HG03135 (cell line): ENCODE results near the gene UNC5A.

Source experiments
- ATAC-seq: cut with Tn5 transposase; IDR thresholded peaks from one replicate; pipeline ENCODE4 v1.9.1; 2021; ENCODE audit warnings: mild to moderate bottlenecking, moderate library complexity; ENCODE audit not compliant: unreplicated experiment

UNC5A gene

DNA sequence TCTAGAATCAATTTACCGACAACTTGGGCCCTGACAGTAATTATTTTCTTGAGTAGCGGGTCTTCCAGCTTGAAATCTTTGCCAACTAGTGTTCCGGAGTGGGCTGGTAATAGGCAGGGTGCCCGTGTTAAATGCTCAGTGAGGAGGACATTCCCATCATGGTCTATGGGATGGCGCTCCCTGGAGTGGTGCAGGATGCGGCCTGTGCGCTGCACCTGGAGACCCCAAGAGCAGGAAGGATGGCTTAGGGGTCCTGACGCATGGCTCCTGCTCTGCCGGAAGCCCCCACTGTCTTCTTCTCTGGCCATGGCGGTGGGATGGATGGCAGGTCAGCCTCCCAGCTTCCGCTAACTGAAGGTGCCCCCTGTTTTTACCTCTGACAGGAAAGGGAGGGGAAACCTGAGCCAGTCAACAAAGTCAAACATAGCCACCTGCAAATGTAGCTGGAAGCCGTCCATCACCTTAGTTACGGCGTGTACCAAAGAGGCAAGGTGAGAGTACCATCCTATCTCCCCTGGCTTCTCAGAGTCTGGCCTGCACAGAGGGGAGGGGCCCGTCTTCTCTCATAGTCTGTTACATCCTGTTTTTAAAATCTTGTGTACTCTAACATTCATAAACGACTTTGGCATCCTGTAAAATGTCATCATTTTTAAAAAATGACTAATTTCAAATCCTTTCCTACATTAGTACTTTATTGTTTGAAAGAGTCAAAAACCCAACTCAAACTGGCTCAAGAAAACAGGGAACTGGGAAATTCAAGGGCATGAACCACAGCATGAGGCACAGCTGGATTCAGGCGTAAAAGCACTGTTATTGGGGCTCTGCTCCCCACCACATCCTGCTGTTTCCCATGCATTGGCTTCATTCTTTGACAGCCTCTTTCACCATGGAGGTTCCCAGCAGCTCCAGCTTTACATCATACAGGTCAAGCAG, 28.5 kb upstream of the UNC5A start:
- ATAC-seq, result no peak

GRCh38 chr5:176784218-176785165, 25.9 kb upstream of the UNC5A start:
- ATAC-seq, result no peak

- ATAC-seq, result no peak
Measured at GRCh38 chr5:176785184-176786145, 24.9 kb upstream of the UNC5A start.

GRCh38 chr5:176787676-176788075, 22.7 kb upstream of the UNC5A start:
- ATAC-seq, result no peak

- no peak for ATAC-seq
Measured at GRCh38 chr5:176788091-176788490, 22.3 kb upstream of the UNC5A start.

DNA sequence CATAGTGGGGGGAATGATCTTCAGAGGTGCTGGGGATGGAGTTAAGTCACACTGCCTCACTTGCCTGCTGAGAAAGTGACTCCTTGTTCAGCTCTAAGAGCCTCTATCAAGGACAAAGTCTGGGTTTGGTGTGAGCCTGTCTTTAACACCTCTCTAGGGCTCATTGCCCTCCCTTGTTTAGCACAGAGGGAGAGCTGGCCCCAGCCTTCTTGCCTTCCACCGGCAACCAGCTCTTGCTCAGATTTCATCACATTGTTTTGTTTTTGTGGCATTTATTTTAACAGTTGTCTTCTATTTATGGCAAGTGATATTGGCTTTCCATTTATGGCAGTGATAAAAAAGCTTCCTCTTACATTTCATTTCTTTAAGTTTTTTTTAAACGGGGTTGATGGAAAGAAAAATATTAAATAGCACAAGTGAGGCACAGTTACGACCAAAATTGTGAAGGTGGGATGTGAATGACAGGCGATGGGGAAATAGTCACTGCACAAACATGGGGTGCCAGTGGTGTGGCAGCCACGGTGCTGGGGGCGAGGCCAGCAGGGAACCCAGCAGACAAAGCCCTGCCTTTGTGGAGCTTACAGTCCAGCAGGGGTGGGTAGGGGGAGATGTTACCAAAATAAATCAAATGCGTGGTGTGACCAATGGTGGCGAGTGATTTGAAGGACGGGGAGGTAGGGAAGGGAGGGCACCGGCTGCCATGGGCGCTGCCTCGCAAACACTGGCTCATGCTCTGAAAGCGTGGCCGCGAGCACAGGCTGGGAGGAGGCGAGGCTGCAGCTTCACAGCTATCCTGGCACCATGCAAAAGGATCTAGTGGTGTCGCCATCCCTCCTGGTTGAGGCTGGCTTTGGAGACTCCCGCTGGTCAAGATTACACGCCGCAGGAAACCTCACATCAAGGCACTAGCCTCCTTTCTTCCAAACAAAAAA, 21.2 kb upstream of the UNC5A start:
- ATAC-seq, result no peak

DNA sequence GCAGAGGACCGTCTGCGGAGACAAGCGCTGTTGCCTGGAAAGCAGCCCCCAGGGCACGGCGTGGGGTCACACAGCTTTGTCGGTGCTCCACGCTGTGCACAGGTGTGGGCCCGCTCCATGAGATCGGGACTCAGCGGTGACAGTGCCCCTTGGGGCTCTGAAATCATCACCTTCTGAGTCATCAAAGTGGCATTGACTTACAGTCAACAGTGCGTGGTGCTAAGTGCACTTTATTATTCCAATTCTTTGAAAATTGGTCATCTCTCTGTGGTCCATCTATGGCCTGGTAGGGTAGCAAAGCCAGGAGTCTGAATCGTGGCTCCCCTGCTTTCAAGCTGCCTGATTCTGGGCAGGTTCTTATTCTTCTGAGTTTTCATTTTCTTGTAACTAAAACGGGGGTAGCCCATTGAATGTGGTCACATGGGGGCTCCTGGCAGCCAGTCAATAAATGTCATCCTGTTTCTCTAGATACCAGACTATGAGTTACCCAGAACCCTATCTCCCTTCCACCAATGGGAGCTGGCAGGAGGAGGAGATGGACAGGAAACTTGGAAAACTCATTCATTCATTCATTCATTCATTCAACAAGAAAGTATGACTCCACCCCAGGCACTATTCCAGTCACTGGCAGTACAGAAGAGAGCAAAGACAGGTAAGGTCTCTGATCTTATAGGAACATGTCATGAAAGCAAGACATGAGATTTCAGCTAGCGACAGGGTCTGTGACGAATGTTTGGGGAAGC, 20.3 kb upstream of the UNC5A start:
- no peak for ATAC-seq

DNA sequence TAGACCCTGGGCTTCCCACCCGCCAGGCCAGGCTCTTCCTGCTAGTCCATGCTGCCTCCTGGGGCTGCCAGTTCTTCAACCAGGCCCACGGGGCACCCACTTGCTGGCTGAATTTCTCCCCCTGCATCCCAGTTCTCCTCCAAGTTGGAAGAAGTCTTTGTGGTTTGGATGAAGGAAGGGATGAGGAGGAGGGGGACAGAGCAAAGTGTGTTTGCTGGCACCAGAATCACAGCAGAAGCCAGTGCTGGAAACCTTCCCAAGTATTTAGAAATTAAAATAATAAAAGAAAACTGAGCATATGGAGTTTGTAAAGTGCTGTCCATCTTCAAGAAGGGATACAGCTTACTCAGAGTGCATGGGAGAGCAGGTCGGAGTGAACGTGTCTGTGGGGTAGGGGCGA, 19.4 kb upstream of the UNC5A start:
- no peak for ATAC-seq

GRCh38 chr5:176792655-176793342, 17.6 kb upstream of the UNC5A start:
- ATAC-seq, result no peak

GRCh38 chr5:176793343-176793699, 17.0 kb upstream of the UNC5A start:
- ATAC-seq, result no peak

- ATAC-seq, result no peak
Measured at GRCh38 chr5:176793736-176794135, 16.6 kb upstream of the UNC5A start.

GRCh38 chr5:176794509-176794908, 15.8 kb upstream of the UNC5A start:
- no peak for ATAC-seq

DNA sequence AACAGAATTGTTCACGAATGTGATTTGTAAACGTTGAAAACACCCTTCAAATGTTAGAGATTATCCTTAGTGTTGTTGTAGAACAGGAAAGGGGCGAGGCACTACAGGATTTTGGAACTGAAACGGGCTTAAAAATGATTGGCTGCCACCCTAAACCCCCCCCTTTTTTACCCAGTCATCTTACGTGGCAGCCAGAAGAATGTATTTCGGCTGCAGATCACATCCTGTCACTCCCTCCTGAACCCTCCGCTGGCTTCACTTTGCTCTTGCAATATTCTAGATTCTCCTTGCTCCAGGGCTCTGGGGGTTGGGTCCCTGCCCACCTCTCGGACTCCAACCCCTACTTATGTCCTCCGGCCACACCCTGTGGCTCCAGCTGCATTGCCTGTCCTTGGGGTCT, 13.9 kb upstream of the UNC5A start:
- ATAC-seq, result no peak

GRCh38 chr5:176796970-176797369, 13.4 kb upstream of the UNC5A start:
- no peak for ATAC-seq

GRCh38 chr5:176797456-176798050, 12.8 kb upstream of the UNC5A start:
- ATAC-seq, result no peak

GRCh38 chr5:176798086-176798876, 12.1 kb upstream of the UNC5A start:
- ATAC-seq, result no peak

DNA sequence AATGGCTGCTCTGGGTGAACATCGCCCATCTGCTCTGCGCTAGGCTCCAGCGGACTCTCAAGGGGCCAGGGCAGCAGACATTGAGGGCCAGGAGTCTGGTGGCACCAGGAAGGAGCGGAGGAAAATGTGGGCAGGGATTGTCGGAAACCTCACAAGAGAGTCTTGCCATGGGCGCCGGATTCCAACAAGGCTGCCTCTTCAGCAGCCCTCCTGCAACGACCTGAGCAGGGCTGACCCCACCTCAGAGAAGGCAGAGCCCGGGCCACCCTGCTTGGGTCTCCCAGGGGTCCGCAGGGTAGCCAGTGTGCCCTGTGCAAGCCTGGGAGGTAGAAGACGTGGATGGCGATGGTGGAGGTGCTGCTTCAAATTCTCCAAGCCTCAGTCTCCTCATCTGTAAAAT, 11.4 kb upstream of the UNC5A start:
- no peak for ATAC-seq
